ENCODE measurements around the gene CBX8.

The CBX8 gene

GRCh38 chr17:79769570-79770506 is 27.0 kb downstream of the CBX8 start:
- Histone ChIP-seq H2AFZ (ENCODE audit: low read depth, low read length) (no peak overlapping the region), H3K27ac (ENCODE audit: low read length) (no peak overlapping the region), H3K79me2 (ENCODE audit: insufficient read depth, low read length) (no peaks in the 10 kb centered on the region)

DNA sequence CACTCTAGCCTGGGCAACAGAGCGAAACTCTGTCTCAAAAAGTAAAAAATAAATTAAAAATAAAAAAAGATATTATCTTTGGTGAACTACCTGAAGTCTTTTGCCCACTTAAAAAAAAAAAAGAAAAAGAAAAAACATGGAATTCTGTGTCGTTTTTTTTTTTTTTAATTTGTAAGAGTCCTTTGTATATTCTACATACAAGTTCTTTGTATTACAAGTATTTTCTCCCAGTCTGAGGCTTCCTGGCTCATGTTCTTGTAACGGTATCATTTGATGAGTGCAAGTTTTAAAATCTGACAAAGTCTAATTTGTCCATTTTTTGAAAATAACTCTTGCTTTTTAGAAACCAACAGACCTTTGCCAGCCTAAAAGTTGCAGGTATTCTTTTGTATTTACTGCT is 31.2 kb downstream of the CBX8 start:
- H3K27ac ChIP-seq (ENCODE audit: low read length) = no peak overlapping the region
- no peaks in the 10 kb centered on the region for H3K36me3 ChIP-seq (ENCODE audit: insufficient read depth, low read length)
- no peaks in the 10 kb centered on the region for H3K27me3 ChIP-seq (ENCODE audit: insufficient read depth, low read length, poor library complexity)
- no peak overlapping the region for H2AFZ ChIP-seq (ENCODE audit: low read depth, low read length)
- no peaks in the 10 kb centered on the region; the same call in 1 of the 2 replicates for H3K4me1 ChIP-seq (ENCODE audit: insufficient read depth, low read length)
- no peak overlapping the region for H3K4me3 ChIP-seq (ENCODE audit: low read depth in 1 of 2, low read length in 2 of 2)
- no peak for ATAC-seq (ENCODE audit: insufficient read depth, low read depth)
- H3K9ac ChIP-seq (ENCODE audit: low read depth, low read length) = no peak overlapping the region
- no peaks in the 10 kb centered on the region for H3K79me2 ChIP-seq (ENCODE audit: insufficient read depth, low read length)
- no peaks in the 10 kb centered on the region for H4K20me1 ChIP-seq (ENCODE audit: insufficient read depth, low read length)
- no peaks in the 10 kb centered on the region for H3K9me3 ChIP-seq (ENCODE audit: insufficient read depth, low read length, severe bottlenecking)
- no peak for DNase-seq
- no peak overlapping the region for H3K4me2 ChIP-seq (ENCODE audit: insufficient read depth, low read length)
- TF ChIP-seq EZH2 (IDR thresholded peaks at IDR 0.05; ENCODE audit: borderline replicate concordance, low read depth, low read length, severe bottlenecking) (no peak), CTCF (IDR thresholded peaks at IDR 0.05; ENCODE audit: borderline replicate concordance, extremely low read depth, low read length, poor library complexity, severe bottlenecking) (no peak)

More at GRCh38 chr17:79769570-79770506, 27.0 kb downstream of the CBX8 start:
- ATAC-seq (ENCODE audit: insufficient read depth, low read depth) (no peak), DNase-seq (no peak)
- Histone ChIP-seq H3K4me2 (ENCODE audit: insufficient read depth, low read length) (no peak overlapping the region), H4K20me1 (ENCODE audit: insufficient read depth, low read length) (no peaks in the 10 kb centered on the region), H3K36me3 (ENCODE audit: insufficient read depth, low read length) (no peaks in the 10 kb centered on the region), H3K4me3 (ENCODE audit: low read depth in 1 of 2, low read length in 2 of 2) (no peak overlapping the region), H3K4me1 (ENCODE audit: insufficient read depth, low read length) (no peaks in the 10 kb centered on the region), H3K9ac (ENCODE audit: low read depth, low read length) (no peak overlapping the region), H3K9me3 (ENCODE audit: insufficient read depth, low read length, severe bottlenecking) (no peaks in the 10 kb centered on the region), H3K27me3 (ENCODE audit: insufficient read depth, low read length, poor library complexity) (peaks cover 1% of the 10 kb centered on the region)
- TF ChIP-seq EZH2 (IDR thresholded peaks at IDR 0.05; ENCODE audit: borderline replicate concordance, low read depth, low read length, severe bottlenecking) (no peak), CTCF (IDR thresholded peaks at IDR 0.05; ENCODE audit: borderline replicate concordance, extremely low read depth, low read length, poor library complexity, severe bottlenecking) (no peak)

- Histone ChIP-seq H4K20me1 (ENCODE audit: insufficient read depth, low read length) (no peaks in the 10 kb centered on the region), H3K27ac (ENCODE audit: low read length) (no peak overlapping the region), H3K4me3 (ENCODE audit: low read depth in 1 of 2, low read length in 2 of 2) (no peak overlapping the region), H3K4me2 (ENCODE audit: insufficient read depth, low read length) (no peak overlapping the region), H3K4me1 (ENCODE audit: insufficient read depth, low read length) (peaks cover 13% of the 10 kb centered on the region), H3K36me3 (ENCODE audit: insufficient read depth, low read length) (no peaks in the 10 kb centered on the region), H3K79me2 (ENCODE audit: insufficient read depth, low read length) (no peaks in the 10 kb centered on the region), H3K9me3 (ENCODE audit: insufficient read depth, low read length, severe bottlenecking) (no peaks in the 10 kb centered on the region), H3K9ac (ENCODE audit: low read depth, low read length) (no peak overlapping the region), H3K27me3 (ENCODE audit: insufficient read depth, low read length, poor library complexity) (no peaks in the 10 kb centered on the region), H2AFZ (ENCODE audit: low read depth, low read length) (no peak overlapping the region)
- ATAC-seq (ENCODE audit: insufficient read depth, low read depth) (no peak), DNase-seq (no peak)
- TF ChIP-seq EZH2 (IDR thresholded peaks at IDR 0.05; ENCODE audit: borderline replicate concordance, low read depth, low read length, severe bottlenecking) = no peak
- no peak for TF ChIP-seq CTCF (IDR thresholded peaks at IDR 0.05; ENCODE audit: borderline replicate concordance, extremely low read depth, low read length, poor library complexity, severe bottlenecking)
Measured at GRCh38 chr17:79761894-79762589, 34.8 kb downstream of the CBX8 start.

All from DND-41 (cell line).